ENCODE data around the gene MEOX1. TPM values are rescaled to one million over a fixed set of nuclear protein-coding genes. Genes with fewer than 3 reads are reported as not detected.

MEOX1 gene
- total and polyA plus RNA-seq, 2 of the 13 experiments (the other 11 are each of a cell fraction or from before 2014, with no cell fraction given) = not detected

DNA sequence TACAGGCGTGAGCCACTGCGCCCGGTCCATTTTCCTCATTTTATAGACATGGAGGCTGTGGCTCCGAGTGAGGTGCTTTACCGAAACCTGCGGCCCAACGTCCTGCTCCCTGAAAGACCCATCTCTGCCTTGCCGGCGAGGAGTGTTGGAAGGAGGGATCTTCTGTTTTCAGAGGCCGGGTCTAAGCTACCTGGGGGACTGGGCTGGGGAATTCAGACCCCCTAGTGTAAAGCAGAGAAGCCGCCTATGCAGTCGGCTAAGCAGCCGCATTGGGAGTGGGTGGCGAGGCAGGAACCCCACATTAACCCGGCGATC, 16.3 kb downstream of the MEOX1 start:
- Histone ChIP-seq H3K79me2 (ENCODE audit: insufficient read depth, low read length) (no peaks in the 10 kb centered on the region), H3K27ac (ENCODE audit: extremely low read length, insufficient read depth, low read length) (no peak overlapping the region), H3K36me3 (replicated peaks in 1 of 2; ENCODE audit: control insufficient read depth in 1 of 2, insufficient read depth in 2 of 2, low read length in 2 of 2) (no peaks in the 10 kb centered on the region), H3K9me3 (ENCODE audit: low read length) (no peaks in the 10 kb centered on the region), H3K4me3 (replicated peaks in 1 of 3; ENCODE audit: insufficient read depth in 1 of 3, low read depth in 2 of 3, low read length in 3 of 3) (no peak overlapping the region), H3K4me2 (ENCODE audit: low read depth, low read length) (no peak overlapping the region), H3K27me3 (ENCODE audit: control insufficient read depth in 1 of 2, insufficient read depth in 2 of 2, low read length in 2 of 2) (peaks cover 8 to 43% of the 10 kb centered on the region in 2 experiments), H3K4me1 (ENCODE audit: insufficient read depth, low read length) (peaks cover 5% of the 10 kb centered on the region), H4K20me1 (ENCODE audit: insufficient read depth, low read length) (no peaks in the 10 kb centered on the region), H3K9ac (ENCODE audit: insufficient read depth, low read depth, low read length) (no peak overlapping the region), H2AFZ (ENCODE audit: low read length) (no peak overlapping the region)
- in situ Hi-C loops (cut with HindIII; ENCODE audit: extremely low pct_ligation_motif_present, low pct_unique_long_range_greater_than_20kb) (no loop called here), intact Hi-C loops (cut with micrococcal nuclease; ENCODE audit: unreplicated experiment) (no loop called here)
- POLR2A ChIA-PET = no interaction called here
- FAIRE-seq (no peak), ATAC-seq (no peak), DNase-seq (ENCODE audit: low spot score) (no peak)
- CTCF ChIA-PET (ENCODE audit: low intra/inter-chr PET ratio, low total read pairs) = no interaction called here
- 82% methylated on average over 15 of the region's 16 CpGs for WGBS (ENCODE audit: low lambda C conversion rate)
- BruUV-seq (replicated peaks) = no TSS peak
- TF ChIP-seq, protein P1, sequence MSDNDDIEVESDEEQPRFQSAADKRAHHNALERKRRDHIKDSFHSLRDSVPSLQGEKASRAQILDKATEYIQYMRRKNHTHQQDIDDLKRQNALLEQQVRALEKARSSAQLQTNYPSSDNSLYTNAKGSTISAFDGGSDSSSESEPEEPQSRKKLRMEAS (IDR thresholded peaks at IDR 0.05) = no peak
- TF ChIP-seq, protein P2, sequence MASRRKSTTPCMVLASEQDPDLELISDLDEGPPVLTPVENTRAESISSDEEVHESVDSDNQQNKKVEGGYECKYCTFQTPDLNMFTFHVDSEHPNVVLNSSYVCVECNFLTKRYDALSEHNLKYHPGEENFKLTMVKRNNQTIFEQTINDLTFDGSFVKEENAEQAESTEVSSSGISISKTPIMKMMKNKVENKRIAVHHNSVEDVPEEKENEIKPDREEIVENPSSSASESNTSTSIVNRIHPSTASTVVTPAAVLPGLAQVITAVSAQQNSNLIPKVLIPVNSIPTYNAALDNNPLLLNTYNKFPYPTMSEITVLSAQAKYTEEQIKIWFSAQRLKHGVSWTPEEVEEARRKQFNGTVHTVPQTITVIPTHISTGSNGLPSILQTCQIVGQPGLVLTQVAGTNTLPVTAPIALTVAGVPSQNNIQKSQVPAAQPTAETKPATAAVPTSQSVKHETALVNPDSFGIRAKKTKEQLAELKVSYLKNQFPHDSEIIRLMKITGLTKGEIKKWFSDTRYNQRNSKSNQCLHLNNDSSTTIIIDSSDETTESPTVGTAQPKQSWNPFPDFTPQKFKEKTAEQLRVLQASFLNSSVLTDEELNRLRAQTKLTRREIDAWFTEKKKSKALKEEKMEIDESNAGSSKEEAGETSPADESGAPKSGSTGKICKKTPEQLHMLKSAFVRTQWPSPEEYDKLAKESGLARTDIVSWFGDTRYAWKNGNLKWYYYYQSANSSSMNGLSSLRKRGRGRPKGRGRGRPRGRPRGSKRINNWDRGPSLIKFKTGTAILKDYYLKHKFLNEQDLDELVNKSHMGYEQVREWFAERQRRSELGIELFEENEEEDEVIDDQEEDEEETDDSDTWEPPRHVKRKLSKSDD (CRISPR knock-in tag; IDR thresholded peaks at IDR 0.05; ENCODE audit: low read depth) = no peak
- no peak for TF ChIP-seq SOX5 (CRISPR knock-in tag; IDR thresholded peaks at IDR 0.05; ENCODE audit: borderline replicate concordance)
- TF ChIP-seq HNF4G (IDR thresholded peaks at IDR 0.05; ENCODE audit: borderline replicate concordance, low read depth, low read length) = no peak
- TF ChIP-seq HNF4G (CRISPR knock-in tag; IDR thresholded peaks at IDR 0.05; ENCODE audit: borderline replicate concordance, low read depth) = no peak
- no peak for TF ChIP-seq TAF1 (CRISPR knock-in tag; IDR thresholded peaks at IDR 0.05)
- TF ChIP-seq BRD4 (CRISPR knock-in tag; IDR thresholded peaks at IDR 0.05) = no peak
- TF ChIP-seq ZNF383 (CRISPR knock-in tag; IDR thresholded peaks at IDR 0.05; ENCODE audit: borderline replicate concordance) = no peak
- TF ChIP-seq MTF2 (CRISPR knock-in tag; IDR thresholded peaks at IDR 0.05; ENCODE audit: borderline replicate concordance) = no peak
- TF ChIP-seq NCOR1 (IDR thresholded peaks at IDR 0.05; ENCODE audit: borderline replicate concordance, low read length) = no peak
- TF ChIP-seq ZNF253 (CRISPR knock-in tag; IDR thresholded peaks at IDR 0.05; ENCODE audit: borderline replicate concordance) = no peak
- no peak for TF ChIP-seq ZNF792 (CRISPR knock-in tag; IDR thresholded peaks at IDR 0.05)
- no peak for TF ChIP-seq ARHGAP35 (CRISPR knock-in tag; IDR thresholded peaks at IDR 0.05; ENCODE audit: borderline replicate concordance)
- no peak for TF ChIP-seq ZNF44 (CRISPR knock-in tag; IDR thresholded peaks at IDR 0.05)
- TF ChIP-seq, protein P3, sequence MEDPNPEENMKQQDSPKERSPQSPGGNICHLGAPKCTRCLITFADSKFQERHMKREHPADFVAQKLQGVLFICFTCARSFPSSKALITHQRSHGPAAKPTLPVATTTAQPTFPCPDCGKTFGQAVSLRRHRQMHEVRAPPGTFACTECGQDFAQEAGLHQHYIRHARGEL (CRISPR knock-in tag; IDR thresholded peaks at IDR 0.05) = no peak
- TF ChIP-seq, protein P4, sequence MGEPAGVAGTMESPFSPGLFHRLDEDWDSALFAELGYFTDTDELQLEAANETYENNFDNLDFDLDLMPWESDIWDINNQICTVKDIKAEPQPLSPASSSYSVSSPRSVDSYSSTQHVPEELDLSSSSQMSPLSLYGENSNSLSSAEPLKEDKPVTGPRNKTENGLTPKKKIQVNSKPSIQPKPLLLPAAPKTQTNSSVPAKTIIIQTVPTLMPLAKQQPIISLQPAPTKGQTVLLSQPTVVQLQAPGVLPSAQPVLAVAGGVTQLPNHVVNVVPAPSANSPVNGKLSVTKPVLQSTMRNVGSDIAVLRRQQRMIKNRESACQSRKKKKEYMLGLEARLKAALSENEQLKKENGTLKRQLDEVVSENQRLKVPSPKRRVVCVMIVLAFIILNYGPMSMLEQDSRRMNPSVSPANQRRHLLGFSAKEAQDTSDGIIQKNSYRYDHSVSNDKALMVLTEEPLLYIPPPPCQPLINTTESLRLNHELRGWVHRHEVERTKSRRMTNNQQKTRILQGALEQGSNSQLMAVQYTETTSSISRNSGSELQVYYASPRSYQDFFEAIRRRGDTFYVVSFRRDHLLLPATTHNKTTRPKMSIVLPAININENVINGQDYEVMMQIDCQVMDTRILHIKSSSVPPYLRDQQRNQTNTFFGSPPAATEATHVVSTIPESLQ (CRISPR knock-in tag; conservative IDR thresholded peaks at IDR 0.05) = no peak
- no peak for TF ChIP-seq ZNF510 (CRISPR knock-in tag; IDR thresholded peaks at IDR 0.05; ENCODE audit: low read depth)
- TF ChIP-seq THYN1 (CRISPR knock-in tag; IDR thresholded peaks at IDR 0.05; ENCODE audit: borderline replicate concordance, low read depth) = no peak
- no peak for TF ChIP-seq ZKSCAN8 (CRISPR knock-in tag; IDR thresholded peaks at IDR 0.05; ENCODE audit: borderline replicate concordance)
- no peak for TF ChIP-seq GABPB1 (CRISPR knock-in tag; IDR thresholded peaks at IDR 0.05)
- TF ChIP-seq SP5 (CRISPR knock-in tag; IDR thresholded peaks at IDR 0.05; ENCODE audit: borderline replicate concordance, low read depth) = no peak
